Renal pelvis (tissue), 4 donors: Measurements from ENCODE around the gene RIMOC1. TPM values are rescaled to one million over a fixed set of nuclear protein-coding genes. Genes with fewer than 3 reads are reported as not detected.

Experiments
- DNase-seq: peaks from one replicate; pipeline ENCODE4 v3.0.0-alpha.2; 2013
- polyA plus RNA-seq, 3 donors: library from polyadenylated mRNA; unstranded; fragments of 120-200 nt; gene quantifications; one replicate each; pipeline ENCODE4 v1.2.1, GENCODE V29; 2013; ENCODE audit not compliant: insufficient read length in 3 of 3

The RIMOC1 gene
- polyA plus RNA-seq, 3 donors: 27.3 to 34.1 (median 30.2) TPM

GRCh38 chr5:41882765-41883164 is 21.4 kb upstream of the RIMOC1 start:
- DNase-seq: no peak

- DNase-seq: no peak
Measured at GRCh38 chr5:41883243-41883642, 20.9 kb upstream of the RIMOC1 start.

- DNase-seq: no peak
Measured at GRCh38 chr5:41883936-41884335, 20.2 kb upstream of the RIMOC1 start.

- DNase-seq: no peak
Measured at GRCh38 chr5:41885286-41885685, 18.9 kb upstream of the RIMOC1 start.

GRCh38 chr5:41891066-41891707 is 13.0 kb upstream of the RIMOC1 start:
- DNase-seq: no peak

- no peak for DNase-seq
Measured at GRCh38 chr5:41892031-41892430, 12.1 kb upstream of the RIMOC1 start.

- no peak for DNase-seq
Measured at GRCh38 chr5:41893074-41893851, 10.9 kb upstream of the RIMOC1 start.

- DNase-seq: no peak
Measured at GRCh38 chr5:41896230-41896629, 7.9 kb upstream of the RIMOC1 start.

GRCh38 chr5:41903382-41903891 is 707 bp upstream of the RIMOC1 start:
- no peak for DNase-seq

- no peak for DNase-seq
Measured at GRCh38 chr5:41906151-41906550, 2.0 kb downstream of the RIMOC1 start.

GRCh38 chr5:41908374-41909079 is 4.4 kb downstream of the RIMOC1 start:
- no peak for DNase-seq

- no peak for DNase-seq
Measured at GRCh38 chr5:41918105-41918504, 14.0 kb downstream of the RIMOC1 start.

- DNase-seq: no peak
Measured at GRCh38 chr5:41921166-41921565, 17.0 kb downstream of the RIMOC1 start.

GRCh38 chr5:41921874-41922273 is 17.7 kb downstream of the RIMOC1 start:
- DNase-seq: no peak

- DNase-seq: no peak
Measured at GRCh38 chr5:41924526-41924871, 20.4 kb downstream of the RIMOC1 start.

- peak; percentile 76 for DNase-seq
Measured at GRCh38 chr5:41924872-41925554, 20.9 kb downstream of the RIMOC1 start, which contains the start of gene FBXO4. TSS of gene FBXO4 (plus strand) at chr5:41925281. CDS start at chr5:41925310, 29 bp downstream.

- DNase-seq: no peak
Measured at GRCh38 chr5:41925555-41925951, 21.4 kb downstream of the RIMOC1 start.

- DNase-seq: no peak
Measured at GRCh38 chr5:41927604-41928003, 23.5 kb downstream of the RIMOC1 start.

- no peak for DNase-seq
Measured at GRCh38 chr5:41929035-41929434, 24.9 kb downstream of the RIMOC1 start.

- no peak for DNase-seq
Measured at GRCh38 chr5:41932770-41933169, 28.6 kb downstream of the RIMOC1 start.

GRCh38 chr5:41935544-41935943 is 31.4 kb downstream of the RIMOC1 start:
- no peak for DNase-seq

- no peak for DNase-seq
Measured at GRCh38 chr5:41940641-41941040, 36.5 kb downstream of the RIMOC1 start.
